ENCODE data around the gene IL2RG.

Gene IL2RG

DNA sequence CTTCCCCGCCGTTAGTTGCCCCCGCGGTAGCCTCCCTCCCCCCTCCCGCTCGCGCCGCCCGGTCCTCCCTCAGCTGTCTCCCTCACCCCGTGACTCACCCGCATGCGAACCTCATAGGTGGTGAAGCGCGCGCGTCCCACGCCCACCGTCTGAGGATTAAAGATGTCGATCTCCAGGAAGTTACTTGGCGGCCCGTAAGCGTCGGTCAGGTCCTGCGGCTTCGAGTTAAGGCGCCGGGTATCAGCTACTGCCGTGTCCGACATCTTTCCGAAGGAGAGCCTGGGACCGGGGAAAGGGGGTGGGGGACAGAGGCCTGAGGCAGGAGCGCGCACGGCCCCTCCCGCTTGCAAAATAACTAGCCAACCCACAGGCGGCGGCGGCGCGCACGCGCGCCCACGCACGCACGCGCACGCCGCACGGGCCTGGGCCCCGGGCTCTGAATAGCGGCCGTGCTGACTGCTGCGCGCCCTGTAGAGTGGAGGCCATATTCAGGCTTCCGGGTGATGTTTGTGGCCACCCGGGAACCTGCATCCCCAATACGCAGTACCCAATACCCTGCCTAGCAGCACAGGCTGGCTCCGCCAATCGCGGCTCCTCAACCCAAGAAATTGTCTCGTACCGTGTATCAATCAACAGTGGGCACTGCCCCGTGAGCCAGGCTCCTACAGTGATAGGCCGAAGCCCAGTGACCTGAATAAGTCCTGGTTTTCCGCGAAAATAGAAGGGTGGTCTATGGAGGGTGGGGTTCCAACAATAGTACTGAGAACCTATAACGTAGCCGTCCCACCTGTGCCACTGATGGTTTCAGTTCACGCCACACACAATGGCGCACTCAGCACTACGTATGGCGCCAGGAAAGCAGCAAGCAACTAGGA lies 43.1 kb downstream of the IL2RG start, which contains the start of gene SNX12:
Gene SNX12, minus strand, starts transcription at position 291 of the 875 bp plus-strand sequence. Its CDS starts 28 bp downstream, at position 263.
- peak; percentile 59 for DNase-seq

DNA sequence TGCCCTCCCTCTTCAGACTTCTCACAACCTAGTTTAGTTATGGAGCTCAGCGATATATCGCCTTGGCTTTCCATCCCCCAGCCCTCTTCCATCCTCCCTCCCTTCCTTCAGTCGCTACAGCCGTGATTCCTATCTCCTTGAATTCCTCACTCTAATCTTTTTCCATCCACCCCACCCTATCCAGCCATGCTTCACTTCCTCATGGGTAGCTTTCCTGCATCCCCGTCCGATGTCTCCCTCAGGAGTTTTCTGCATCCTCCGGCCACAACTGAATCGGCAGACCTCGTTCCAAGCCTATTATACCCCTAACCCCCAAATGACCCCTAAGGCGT lies 43.7 kb downstream of the IL2RG start:
- DNase-seq = no peak

DNA sequence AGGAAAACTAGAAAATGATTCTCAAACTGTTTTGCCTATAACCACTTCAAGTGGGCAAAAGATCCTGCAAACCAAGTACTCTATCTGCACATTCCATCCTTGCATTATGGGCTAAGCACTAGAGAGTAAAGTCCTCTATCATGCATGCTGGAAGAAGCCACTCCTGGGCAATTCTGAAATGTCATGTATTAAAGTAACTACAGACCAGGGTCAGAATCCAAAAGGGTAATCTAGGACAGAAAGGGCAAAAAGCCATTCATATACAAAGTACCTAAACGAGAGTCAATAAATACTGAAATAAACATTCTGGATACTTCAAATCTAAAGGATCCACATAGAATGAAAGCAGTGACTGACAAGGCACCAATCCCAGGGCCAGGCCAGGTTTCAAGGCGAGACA lies 44.3 kb downstream of the IL2RG start:
- DNase-seq = no peak

DNA sequence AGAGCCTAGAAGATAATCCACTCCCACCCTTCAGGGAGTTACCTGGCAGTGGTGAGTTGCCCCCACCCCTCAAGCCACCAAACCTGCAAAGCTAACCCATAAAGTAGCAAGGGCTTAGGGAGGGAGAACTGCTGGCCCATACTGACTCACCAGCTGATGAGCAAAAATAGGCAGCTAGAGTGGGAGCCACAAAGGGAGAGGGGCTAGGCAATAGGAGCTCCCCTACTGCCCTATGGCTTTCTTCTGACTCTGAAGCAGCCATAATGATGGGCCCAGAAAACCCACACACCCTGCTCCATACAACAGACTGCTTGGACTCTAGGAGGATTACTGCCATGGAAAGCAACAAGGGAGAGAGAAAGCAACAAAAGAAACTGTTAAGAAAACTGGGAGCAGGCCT lies 51.2 kb downstream of the IL2RG start:
- no peak for DNase-seq

GRCh38 chrX:71057848-71058530 lies 53.4 kb downstream of the IL2RG start:
- no peak for DNase-seq

All from KG1 (cell line).